GM19467 (cell line): Measurements from ENCODE around the gene TSPAN11.
"Not testable (repeated sequence)": the region's sequence is repeated elsewhere in the genome, so short reads cannot be mapped to it uniquely, and the experiment has no call there.

Experiments
- ATAC-seq: cut with Tn5 transposase; IDR thresholded peaks from one replicate; pipeline ENCODE4 v1.9.1; 2021; ENCODE audit warnings: mild to moderate bottlenecking, moderate library complexity; ENCODE audit not compliant: unreplicated experiment

The TSPAN11 gene

GRCh38 chr12:31000751-31001150, 74.2 kb downstream of the TSPAN11 start:
- no peak for ATAC-seq

GRCh38 chr12:31001581-31002360, 75.2 kb downstream of the TSPAN11 start:
- no peak for ATAC-seq

- ATAC-seq: no peak
These were observed 75.8 kb downstream of the TSPAN11 start for GRCh38 chr12:31002361-31002725.

GRCh38 chr12:31002999-31003398, 76.5 kb downstream of the TSPAN11 start:
- no peak for ATAC-seq

- no peak for ATAC-seq
These were observed 77.5 kb downstream of the TSPAN11 start for GRCh38 chr12:31003861-31004640.

- no peak for ATAC-seq
These were observed 78.1 kb downstream of the TSPAN11 start for GRCh38 chr12:31004666-31005065.

GRCh38 chr12:31005256-31005943, 78.9 kb downstream of the TSPAN11 start:
- ATAC-seq: no peak

GRCh38 chr12:31005944-31006361, 79.4 kb downstream of the TSPAN11 start:
- ATAC-seq: no peak

- no peak for ATAC-seq
These were observed 80.0 kb downstream of the TSPAN11 start for GRCh38 chr12:31006416-31007152.

GRCh38 chr12:31007153-31007495, 80.6 kb downstream of the TSPAN11 start:
- no peak for ATAC-seq

GRCh38 chr12:31007636-31008175, 81.2 kb downstream of the TSPAN11 start:
- no peak for ATAC-seq

- ATAC-seq: no peak
These were observed 81.8 kb downstream of the TSPAN11 start for GRCh38 chr12:31008241-31008761.

- ATAC-seq: no peak
These were observed 82.7 kb downstream of the TSPAN11 start for GRCh38 chr12:31008961-31009840.

- no peak for ATAC-seq
These were observed 83.4 kb downstream of the TSPAN11 start for GRCh38 chr12:31009976-31010375.

- ATAC-seq: no peak
These were observed 84.8 kb downstream of the TSPAN11 start for GRCh38 chr12:31011336-31011735.

- ATAC-seq: no peak
These were observed 85.4 kb downstream of the TSPAN11 start for GRCh38 chr12:31011746-31012566.

GRCh38 chr12:31012567-31012891, 86.0 kb downstream of the TSPAN11 start:
- ATAC-seq: not testable (repeated sequence)

- no peak for ATAC-seq
These were observed 88.7 kb downstream of the TSPAN11 start for GRCh38 chr12:31015215-31015614.

GRCh38 chr12:31016057-31016456, 89.5 kb downstream of the TSPAN11 start:
- no peak for ATAC-seq
